HG02798 (cell line): Measurements from ENCODE around the gene CLEC3A.
A peak's percentile ranks its signal among the peaks of the same experiment; 100 is the strongest.
"Not testable (repeated sequence)": the region's sequence is repeated elsewhere in the genome, so short reads cannot be mapped to it uniquely, and the experiment has no call there.

Source experiments
- ATAC-seq: cut with Tn5 transposase; IDR thresholded peaks from one replicate; pipeline ENCODE4 v1.9.1; 2021; ENCODE audit warnings: mild to moderate bottlenecking; ENCODE audit not compliant: unreplicated experiment, poor library complexity

Gene CLEC3A

DNA sequence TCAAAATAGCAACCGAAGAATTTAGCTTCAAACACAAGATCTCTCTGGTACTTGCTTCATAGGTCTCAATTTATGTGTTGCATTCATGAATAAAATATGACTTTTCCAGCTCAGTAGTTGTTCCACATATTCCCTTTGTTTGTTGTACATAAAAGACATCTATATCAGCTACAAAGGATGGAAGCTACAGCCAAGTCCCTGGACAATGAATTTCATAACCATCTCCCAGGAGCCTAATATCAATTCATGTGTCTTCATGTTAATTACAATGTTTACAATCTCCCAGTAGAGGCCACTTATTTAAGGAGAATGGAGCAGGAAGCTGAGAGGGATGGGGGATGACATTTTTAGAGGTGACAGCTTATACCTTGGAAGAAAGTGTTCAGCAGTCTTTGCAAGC lies 3.3 kb downstream of the CLEC3A start:
- no peak for ATAC-seq

DNA sequence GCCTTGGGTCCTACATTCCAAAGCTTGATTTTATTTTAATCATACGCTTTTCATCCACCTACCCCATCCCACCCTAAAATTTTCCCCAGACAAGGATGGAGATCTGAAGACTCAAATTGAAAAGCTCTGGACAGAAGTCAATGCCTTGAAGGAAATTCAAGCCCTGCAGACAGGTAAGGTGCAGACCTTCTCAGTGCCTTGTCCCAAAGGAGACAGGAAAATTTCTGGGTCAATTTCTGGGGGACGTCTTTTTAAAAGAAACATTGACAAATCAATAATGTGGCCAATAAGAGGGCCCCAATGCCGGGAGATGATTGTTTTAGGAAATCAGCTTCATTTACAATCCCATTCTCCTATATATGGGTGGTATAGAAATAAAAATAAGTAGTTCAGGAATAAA lies 5.7 kb downstream of the CLEC3A start:
- ATAC-seq = no peak

DNA sequence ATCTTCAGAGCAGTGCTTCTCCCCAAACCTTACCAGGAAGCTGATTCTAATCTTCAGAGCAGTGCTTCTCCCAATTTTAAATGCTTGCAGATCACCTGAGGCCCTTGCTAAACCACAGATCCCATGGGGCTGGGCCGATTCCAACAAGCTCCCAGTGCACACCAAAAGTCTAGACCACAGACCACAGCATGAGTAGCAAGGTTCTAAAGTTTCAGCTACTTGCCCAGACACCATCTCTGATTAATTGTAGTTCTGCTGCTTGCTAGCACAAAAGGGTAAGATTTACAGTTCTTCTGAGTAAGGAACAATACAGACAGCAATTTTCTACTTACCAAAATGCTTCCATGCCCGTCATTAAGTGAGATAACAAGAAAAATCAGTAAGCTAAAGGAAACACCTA lies 12.2 kb downstream of the CLEC3A start:
- ATAC-seq = no peak

DNA sequence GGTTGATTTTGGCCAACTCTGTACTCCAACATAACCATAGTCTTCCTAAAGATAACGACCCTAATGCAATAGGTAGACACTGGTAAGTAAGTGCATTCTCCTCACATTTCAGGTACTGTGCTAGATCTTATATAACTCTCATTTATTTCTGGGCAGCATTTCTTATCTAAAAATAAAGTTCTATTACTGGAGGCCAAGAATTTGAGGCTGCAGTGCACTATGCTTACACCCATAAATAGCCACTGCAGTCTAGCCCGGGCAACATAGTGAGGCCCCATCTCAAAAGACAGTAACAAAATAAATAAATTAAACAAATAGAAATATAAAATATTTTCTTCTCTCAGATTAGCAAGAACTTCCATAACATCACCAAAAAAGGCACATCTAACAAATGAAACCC lies 12.7 kb downstream of the CLEC3A start:
- no peak for ATAC-seq

DNA sequence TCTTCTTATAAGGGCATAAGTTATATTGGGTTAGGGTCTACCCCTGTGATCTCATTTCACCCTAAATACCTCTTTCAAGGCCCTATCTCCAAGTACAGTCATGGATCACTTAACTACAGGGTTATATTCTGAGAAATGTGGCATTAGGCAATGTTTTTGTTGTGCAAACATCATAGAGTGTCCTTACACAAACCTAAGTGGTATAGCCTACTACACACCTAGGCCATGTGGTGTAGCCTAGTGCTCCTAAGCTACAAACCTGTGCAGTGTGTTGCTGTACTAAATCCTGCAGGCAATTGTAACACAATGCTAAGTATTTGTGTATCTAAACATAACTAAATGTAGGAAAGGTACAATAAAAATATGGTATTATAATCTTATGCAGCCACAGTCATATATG lies 18.0 kb downstream of the CLEC3A start:
- no peak for ATAC-seq

DNA sequence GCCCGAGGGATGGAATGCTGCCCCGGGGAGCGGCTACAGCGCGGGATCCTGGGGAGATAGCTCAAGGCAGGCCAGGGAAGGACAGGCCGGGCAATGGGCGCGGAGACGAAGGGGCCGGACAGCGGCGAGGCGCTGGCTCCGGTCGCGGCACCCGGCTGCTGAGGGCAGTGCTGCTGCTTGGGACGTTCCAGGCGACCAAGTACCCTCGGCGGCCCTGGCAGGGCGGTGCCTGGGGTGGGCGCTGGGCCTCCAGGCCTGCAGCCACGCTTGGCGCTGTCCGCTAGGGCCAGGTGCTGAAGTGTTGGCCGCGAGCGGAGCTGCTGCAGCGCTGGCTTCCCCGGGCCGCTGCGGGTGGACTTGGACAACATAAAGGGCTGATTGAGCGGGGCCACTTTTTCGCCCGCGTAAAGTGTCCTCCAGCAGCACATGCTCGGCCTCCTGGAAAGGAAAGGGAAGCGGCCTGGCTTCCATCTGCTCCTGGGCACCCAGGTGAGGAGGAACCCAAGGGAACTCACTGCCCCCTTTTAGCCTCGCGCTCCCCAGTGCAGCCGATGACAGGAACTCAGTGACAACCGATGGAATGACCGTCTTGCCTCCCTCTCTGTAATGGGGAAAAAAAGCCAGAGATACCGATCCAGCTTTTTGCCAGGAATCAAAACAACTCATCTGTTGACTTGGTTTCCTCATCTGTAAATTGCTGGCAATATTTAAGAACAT lies 23.7 kb downstream of the CLEC3A start:
- peak; percentile 49 for ATAC-seq

DNA sequence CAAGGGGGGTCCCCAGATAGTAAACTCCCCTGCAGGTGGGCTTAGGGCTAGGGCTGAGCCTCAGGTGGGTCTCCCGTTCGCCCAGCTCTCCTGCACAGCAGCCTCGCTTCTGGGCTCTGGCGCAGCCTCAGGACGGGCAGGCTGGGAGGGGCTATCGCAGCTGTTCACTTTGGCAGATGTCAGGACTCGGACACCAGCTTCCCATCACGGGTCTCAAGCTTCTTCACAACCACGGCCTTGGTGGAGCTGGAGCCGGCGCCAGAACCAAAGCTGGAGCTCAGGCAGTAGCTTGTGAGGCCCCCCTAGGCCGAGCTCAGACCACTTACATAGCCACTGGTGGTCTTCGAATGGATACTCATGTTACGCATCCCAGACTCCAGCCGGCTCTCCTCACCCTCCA lies 26.0 kb downstream of the CLEC3A start:
- no peak for ATAC-seq

DNA sequence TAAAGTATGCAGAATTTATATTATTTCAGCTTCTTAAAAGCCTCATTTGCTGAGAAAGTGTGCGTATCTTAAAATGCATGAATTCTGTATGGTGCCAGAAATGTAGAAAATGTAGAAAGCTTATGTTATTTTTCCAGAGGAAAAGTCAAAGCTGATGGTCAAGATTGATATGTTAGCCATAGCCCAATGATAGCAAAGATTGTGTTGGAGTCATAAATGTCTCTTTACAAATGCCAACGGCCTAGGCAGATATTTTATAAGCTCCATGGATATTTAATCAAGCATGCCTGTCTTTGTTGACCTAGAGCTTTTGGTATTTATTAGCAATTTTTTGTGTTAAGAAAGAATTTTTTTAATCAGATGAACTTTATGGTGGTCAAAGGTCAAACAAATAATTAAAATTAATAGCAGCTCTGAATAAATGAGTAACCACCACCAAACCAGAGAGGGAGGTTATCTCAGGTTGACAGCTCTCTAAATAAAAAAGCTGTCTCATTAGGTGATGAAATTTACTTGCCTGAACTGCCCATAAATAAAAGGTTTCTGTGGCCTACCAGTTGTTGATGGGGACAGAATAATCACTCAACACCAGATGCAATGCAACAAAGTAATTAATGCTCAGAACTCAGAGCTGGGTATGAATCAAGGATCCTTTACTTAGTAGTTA lies 28.5 kb downstream of the CLEC3A start:
- ATAC-seq = no peak

DNA sequence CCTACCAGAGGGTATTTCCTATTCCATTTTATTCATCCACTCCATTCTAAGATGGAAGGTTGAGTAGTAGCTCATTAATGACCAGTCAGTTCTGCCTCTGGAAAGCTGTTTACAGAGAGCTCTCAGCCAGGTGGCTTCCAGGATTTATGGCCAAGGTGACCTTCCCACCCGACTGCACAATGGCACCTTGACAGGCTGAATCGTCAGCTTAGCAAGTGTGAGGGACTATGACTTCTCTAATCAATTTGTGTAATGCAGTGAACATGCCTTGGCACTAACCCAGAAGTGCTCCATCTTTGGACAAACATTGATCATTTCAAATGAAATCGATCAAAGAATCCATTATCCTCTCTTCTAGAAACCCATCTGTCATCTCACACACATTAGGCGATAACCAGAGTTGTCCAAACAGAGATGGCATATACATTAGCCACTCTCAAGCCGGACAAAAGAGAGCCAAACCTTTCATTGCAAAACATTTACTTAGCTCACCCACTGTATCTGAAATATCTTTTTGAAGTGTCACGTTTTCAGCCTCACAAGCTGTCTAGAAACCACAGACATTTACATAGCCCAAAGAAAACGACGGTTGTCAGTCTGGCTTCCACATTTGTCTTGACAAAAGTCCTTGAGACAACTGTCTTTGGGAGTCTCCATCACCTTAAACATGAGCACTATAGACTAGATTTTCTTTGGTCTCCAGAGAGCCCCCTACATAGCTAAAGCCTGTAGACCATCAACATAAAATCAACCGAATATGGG lies 35.6 kb downstream of the CLEC3A start:
- no peak for ATAC-seq

DNA sequence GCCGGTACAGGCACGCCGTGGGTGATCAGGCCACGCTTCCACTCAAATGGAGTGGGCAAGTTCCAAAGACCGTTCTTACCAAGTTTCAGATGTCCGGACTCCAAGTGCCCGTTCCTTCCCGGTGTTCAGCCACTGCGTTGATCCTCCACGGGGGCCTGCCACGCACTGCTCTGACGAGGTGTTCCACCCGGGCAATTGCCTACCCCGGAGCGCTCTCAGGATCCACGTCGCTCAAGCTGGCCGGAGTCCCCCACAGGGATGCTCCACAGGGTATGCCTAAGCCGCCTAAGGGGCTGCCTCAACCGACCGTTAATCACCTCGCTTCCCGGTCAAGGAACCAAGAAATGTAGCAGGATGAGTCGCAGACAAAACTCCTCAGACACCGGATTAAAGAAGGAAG lies 37.5 kb downstream of the CLEC3A start:
- not testable (repeated sequence) for ATAC-seq

DNA sequence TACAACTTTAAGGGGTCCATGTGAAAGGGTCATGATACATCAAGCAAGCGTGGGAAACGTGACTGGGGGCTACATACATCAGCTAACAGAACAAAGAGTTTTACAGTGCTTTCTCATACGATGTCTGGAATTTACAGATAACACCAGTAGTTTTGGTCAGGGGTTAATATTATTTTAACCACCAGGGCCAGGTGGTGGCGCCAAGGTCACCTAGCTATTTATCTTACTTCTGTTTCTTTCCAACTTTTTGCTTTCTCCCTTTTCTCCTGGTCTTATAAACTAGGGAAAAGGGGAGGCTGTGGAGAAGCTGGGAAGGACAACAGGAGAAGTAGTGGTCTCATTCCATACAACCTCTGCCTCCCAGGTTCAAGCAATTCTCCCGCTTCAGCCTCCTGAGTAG lies 37.9 kb downstream of the CLEC3A start:
- ATAC-seq = no peak

DNA sequence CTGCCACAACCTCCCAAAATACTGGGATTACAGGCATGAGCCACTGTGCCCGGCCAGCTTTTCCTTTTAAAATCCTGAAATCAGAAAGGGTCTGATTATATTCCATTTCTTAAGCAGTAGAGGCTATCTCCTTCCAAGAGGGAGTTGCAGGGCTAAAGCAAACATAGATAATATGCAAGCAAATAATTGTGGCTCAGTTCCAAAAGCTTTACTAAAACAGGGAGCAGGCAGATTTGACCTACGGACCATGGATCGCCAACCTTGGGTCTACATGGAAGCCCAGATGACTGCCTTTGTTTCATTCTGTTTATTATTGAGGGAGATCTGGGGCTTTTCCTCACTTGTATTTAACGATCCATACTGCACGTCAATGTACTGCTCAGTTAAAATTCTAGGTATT lies 38.5 kb downstream of the CLEC3A start:
- no peak for ATAC-seq

DNA sequence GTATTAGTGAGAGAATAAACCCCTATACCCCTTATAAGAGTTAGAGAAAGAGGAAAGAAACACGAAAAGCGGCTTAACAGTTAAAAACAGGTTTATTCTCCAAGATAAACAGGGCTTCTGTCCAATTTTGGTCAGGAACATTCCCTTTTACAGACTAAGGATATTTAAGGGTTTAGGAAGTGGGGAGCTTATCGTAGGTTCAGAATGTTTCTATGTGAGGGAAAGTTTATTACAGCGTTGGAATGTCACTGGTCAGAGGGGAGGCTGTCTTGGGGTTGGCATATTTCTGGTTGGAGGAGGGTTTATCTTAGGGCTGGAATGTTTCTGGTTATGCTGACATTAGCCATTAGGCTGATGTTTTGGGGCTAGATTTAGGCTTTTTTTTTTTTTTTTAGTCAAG lies 43.0 kb downstream of the CLEC3A start:
- no peak for ATAC-seq

DNA sequence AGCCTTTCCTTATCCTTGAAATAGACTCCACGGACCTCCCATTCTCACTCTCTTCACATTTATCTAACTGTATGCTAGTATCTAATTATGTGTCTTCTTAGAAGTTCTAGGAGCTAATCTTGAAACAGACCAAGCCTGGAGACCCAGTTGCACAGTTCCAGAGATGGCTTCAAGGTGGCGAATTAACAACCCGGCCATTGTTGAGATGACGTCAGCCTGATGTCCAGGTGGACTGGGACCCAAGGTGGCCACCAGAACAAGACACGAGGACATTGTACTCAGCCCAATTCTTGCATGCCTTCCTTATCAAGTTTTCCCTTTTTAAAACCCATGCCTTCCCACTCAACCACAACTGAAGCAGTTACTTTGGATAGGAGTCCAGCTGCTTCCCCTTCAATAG lies 47.6 kb downstream of the CLEC3A start:
- no peak for ATAC-seq

DNA sequence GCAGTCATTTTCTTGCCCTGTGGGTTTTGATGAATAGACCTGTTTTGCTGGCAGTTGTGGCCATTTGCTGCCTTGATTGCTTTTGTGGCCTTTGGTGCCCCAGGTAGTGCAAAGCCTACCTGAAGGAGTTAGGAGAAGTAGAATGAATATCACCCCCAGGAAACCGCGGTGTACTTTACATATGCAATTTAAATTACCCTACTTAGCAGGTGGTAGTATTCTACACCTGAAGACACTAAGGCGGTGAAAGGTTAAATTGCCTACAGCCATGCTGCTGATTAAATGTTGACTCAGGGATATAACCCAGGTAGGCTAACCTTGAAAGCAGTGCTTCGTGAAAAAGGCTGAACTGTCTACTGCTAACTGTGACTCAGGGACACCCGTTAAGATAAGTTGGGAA lies 49.9 kb downstream of the CLEC3A start:
- no peak for ATAC-seq

DNA sequence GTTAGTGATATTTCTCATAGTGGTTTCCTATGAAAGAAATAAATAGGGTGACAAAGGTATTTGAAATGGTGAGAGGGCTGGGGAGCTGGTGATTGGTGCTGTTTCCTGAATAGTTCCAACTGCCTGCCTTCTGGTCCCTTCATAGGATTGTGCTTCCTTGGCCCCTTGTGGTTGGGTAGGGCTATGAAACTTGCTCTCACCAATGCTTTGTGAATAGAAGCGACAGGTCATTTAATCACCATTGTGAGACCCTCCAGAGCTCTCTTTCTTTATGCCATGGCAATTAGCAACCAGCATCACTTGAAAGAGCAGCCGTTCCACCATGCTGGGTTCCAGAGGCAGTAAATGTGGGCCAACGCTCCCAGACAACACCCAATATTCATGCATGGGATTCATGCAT lies 53.5 kb downstream of the CLEC3A start:
- no peak for ATAC-seq

DNA sequence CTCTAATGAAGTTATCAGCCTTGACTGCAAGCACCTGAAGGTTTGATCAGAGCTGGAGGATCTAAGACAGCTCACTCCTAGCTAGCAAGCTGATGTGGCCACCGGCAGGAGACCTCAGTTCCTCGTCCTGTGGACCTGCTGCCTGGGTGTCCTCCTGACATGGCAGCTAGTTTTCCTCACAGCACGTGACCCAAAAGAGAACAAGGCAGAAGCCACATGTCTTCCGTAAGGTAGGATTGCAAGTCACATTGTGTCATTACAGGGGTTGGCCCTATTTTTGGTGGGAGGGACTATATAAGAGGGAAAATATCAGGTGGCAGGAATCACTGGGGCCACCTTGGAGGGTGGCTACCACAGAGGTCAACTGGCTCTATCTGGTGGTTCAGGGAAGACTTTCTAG lies 59.0 kb downstream of the CLEC3A start:
- ATAC-seq = no peak
